H9 (cell line): Measurements from ENCODE around the gene OR8B12. TPM values are rescaled to one million over a fixed set of nuclear protein-coding genes. Genes with fewer than 3 reads are reported as not detected.

Source experiments
- DNase-seq: peaks from one replicate; pipeline ENCODE4 v3.0.0-alpha.2; 2017
- H2AFZ ChIP-seq: one replicate; pipeline ENCODE4 v1.6.1; 2013; ENCODE audit warnings: mild to moderate bottlenecking, low read length, control low read depth, moderate library complexity
- H2AK5ac ChIP-seq: 2 replicates; pipeline ENCODE4 v1.6.1; 2013; ENCODE audit warnings: low read length, control low read depth, mixed read lengths; ENCODE audit not compliant: insufficient read length
- H2BK120ac ChIP-seq: one replicate; pipeline ENCODE4 v1.6.1; 2013; ENCODE audit warnings: low read depth, mild to moderate bottlenecking, low read length, control low read depth, inconsistent platforms; ENCODE audit not compliant: poor library complexity, severe bottlenecking
- H2BK12ac ChIP-seq: 2 replicates; pipeline ENCODE4 v1.6.1; 2013; ENCODE audit warnings: low read length, control low read depth, mixed read lengths, low read depth; ENCODE audit not compliant: insufficient read length
- H2BK15ac ChIP-seq: 2 replicates; pipeline ENCODE4 v1.6.1; 2013; ENCODE audit warnings: low read depth, low read length, control low read depth
- H2BK20ac ChIP-seq: one replicate; pipeline ENCODE4 v1.6.1; 2013; ENCODE audit warnings: low read depth, mild to moderate bottlenecking, low read length, control low read depth, inconsistent platforms; ENCODE audit not compliant: poor library complexity, severe bottlenecking
- H2BK5ac ChIP-seq: 2 replicates; pipeline ENCODE4 v1.6.1; 2013; ENCODE audit warnings: low read length, control low read depth, mixed read lengths; ENCODE audit not compliant: insufficient read length
- H3K14ac ChIP-seq: 2 replicates; pipeline ENCODE4 v1.6.1; 2013; ENCODE audit warnings: low read length, control low read depth; ENCODE audit not compliant: insufficient read depth
- H3K18ac ChIP-seq: 2 replicates; pipeline ENCODE4 v1.6.1; 2013; ENCODE audit warnings: low read depth, mild to moderate bottlenecking, mixed read lengths, low read length, control low read depth; ENCODE audit not compliant: insufficient read length
- H3K23ac ChIP-seq: 2 replicates; pipeline ENCODE4 v1.6.1; 2013; ENCODE audit warnings: low read length, control low read depth, mixed read lengths, low read depth; ENCODE audit not compliant: insufficient read length
- H3K23me2 ChIP-seq: 2 replicates; pipeline ENCODE4 v1.6.1; 2013; ENCODE audit warnings: low read depth, mild to moderate bottlenecking, mixed read lengths, low read length, control low read depth; ENCODE audit not compliant: insufficient read length, poor library complexity, severe bottlenecking
- H3K27ac ChIP-seq: 2 replicates; pipeline ENCODE4 v1.5.1; 2013; ENCODE audit warnings: low read length, control low read depth, mixed read lengths, low read depth; ENCODE audit not compliant: insufficient read length
- H3K27me3 ChIP-seq: 2 replicates; pipeline ENCODE4 v1.6.1; 2013; ENCODE audit warnings: low read length, control low read depth, inconsistent platforms; ENCODE audit not compliant: insufficient read depth
- H3K4ac ChIP-seq: 2 replicates; pipeline ENCODE4 v1.6.1; 2013; ENCODE audit warnings: low read depth, mild to moderate bottlenecking, control low read depth, inconsistent platforms, low read length, moderate library complexity
- H3K4me1 ChIP-seq: 2 replicates; pipeline ENCODE4 v1.6.1; 2013; ENCODE audit warnings: low read length, control low read depth, inconsistent platforms; ENCODE audit not compliant: insufficient read depth
- H3K4me2 ChIP-seq: 2 replicates; pipeline ENCODE4 v1.6.1; 2013; ENCODE audit warnings: low read length, control low read depth, mixed read lengths; ENCODE audit not compliant: insufficient read length, insufficient read depth
- H3K56ac ChIP-seq: 2 replicates; pipeline ENCODE4 v1.6.1; 2013; ENCODE audit warnings: low read depth, mild to moderate bottlenecking, mixed read lengths, low read length, control low read depth; ENCODE audit not compliant: insufficient read length
- H3K79me1 ChIP-seq: 2 replicates; pipeline ENCODE4 v1.6.1; 2013; ENCODE audit warnings: low read depth, mild to moderate bottlenecking, moderate library complexity, low read length, control low read depth, inconsistent platforms; ENCODE audit not compliant: insufficient read depth, poor library complexity, severe bottlenecking
- H3K79me2 ChIP-seq: 2 replicates; pipeline ENCODE4 v1.6.1; 2013; ENCODE audit warnings: low read length, control low read depth, inconsistent platforms; ENCODE audit not compliant: insufficient read depth
- H3K9ac ChIP-seq: 2 replicates; pipeline ENCODE4 v1.6.1; 2013; ENCODE audit warnings: low read length, control low read depth, mixed read lengths; ENCODE audit not compliant: insufficient read length; ENCODE audit errors: extremely low read depth
- H3K9me3 ChIP-seq: one replicate; pipeline ENCODE4 v1.6.1; 2013; ENCODE audit warnings: low read depth, low read length, inconsistent platforms; ENCODE audit not compliant: control insufficient read depth
- H3T11ph ChIP-seq: one replicate; pipeline ENCODE4 v1.6.1; 2013; ENCODE audit warnings: mild to moderate bottlenecking, low read length, control low read depth, inconsistent platforms
- H4K20me1 ChIP-seq: one replicate; pipeline ENCODE4 v1.6.1; 2013; ENCODE audit not compliant: control insufficient read depth, insufficient read length, insufficient read depth
- H4K5ac ChIP-seq: 2 replicates; pipeline ENCODE4 v1.6.1; 2013; ENCODE audit warnings: low read depth, mild to moderate bottlenecking, mixed read lengths, low read length, control low read depth; ENCODE audit not compliant: insufficient read length
- H4K8ac ChIP-seq: replicated peaks from 2 replicates; pipeline ENCODE4 v1.6.1; 2013; ENCODE audit warnings: low read length, control low read depth, mixed read lengths, low read depth; ENCODE audit not compliant: insufficient read length
- H4K91ac ChIP-seq: 2 replicates; pipeline ENCODE4 v1.6.1; 2013; ENCODE audit warnings: low read depth, mild to moderate bottlenecking, moderate library complexity, mixed read lengths, low read length, control low read depth; ENCODE audit not compliant: insufficient read length
- H3K27ac Mint-ChIP-seq, 3 experiments: 2 replicates in 2 of 3; 3 replicates in 1 of 3; pipeline ENCODE4 v1.8.0; 2020 to 2021; ENCODE audit warnings: mixed read lengths in 3 of 3, mild to moderate bottlenecking in 1 of 3, moderate library complexity in 1 of 3
- H3K27me3 Mint-ChIP-seq: 2 replicates; pipeline ENCODE4 v1.8.0; 2021; ENCODE audit warnings: low read depth, mild to moderate bottlenecking, moderate library complexity, mixed read lengths
- H3K36me3 Mint-ChIP-seq, 3 experiments: 2 replicates in 2 of 3; 3 replicates in 1 of 3; pipeline ENCODE4 v1.8.0; 2020 to 2021; ENCODE audit warnings: low read depth in 3 of 3, mixed read lengths in 3 of 3; ENCODE audit not compliant: insufficient read depth in 1 of 3
- H3K4me1 Mint-ChIP-seq, 2 experiments: 2 replicates each; pipeline ENCODE4 v1.8.0; 2020; ENCODE audit warnings: mixed read lengths in 2 of 2
- H3K4me3 Mint-ChIP-seq, 2 experiments: 2 replicates in 1 of 2; 3 replicates in 1 of 2; pipeline ENCODE4 v1.8.0; 2020 to 2021; ENCODE audit warnings: mild to moderate bottlenecking in 2 of 2, mixed read lengths in 2 of 2, moderate library complexity in 1 of 2
- H3K9me3 Mint-ChIP-seq, 2 experiments: 2 replicates in 1 of 2; 3 replicates in 1 of 2; pipeline ENCODE4 v1.8.0; 2020; ENCODE audit warnings: mild to moderate bottlenecking in 2 of 2, mixed read lengths in 2 of 2, moderate library complexity in 1 of 2
- CTCF ChIP-seq: fragments of 200-600 bp; sonication (generic); conservative IDR thresholded peaks from 3 replicates; pipeline ENCODE4 v1.8.0; 2021; ENCODE audit warnings: antibody characterized with exemption, mild to moderate bottlenecking
- WGBS: extraction: QIAGEN DNeasy Blood & Tissue Kit; methylation state at CpG from one replicate; pipeline ENCODE4 v1.1.7; 2013; ENCODE audit warnings: missing lambda C conversion rate, low lambda C conversion rate, mixed read lengths; ENCODE audit not compliant: insufficient read length; ENCODE audit errors: extremely low coverage; 5-methylcytosine and 5-hydroxymethylcytosine counted together
- total RNA-seq: library from RNA; stranded (reverse); gene quantifications from 2 replicates; pipeline ENCODE4 v1.2.1, GENCODE V29; 2021

Gene OR8B12
- total RNA-seq, 1 experiment from 2014 or later = not detected

GRCh38 chr11:124538019-124538418 lies 5.4 kb downstream of the OR8B12 start:
- Histone ChIP-seq H3K4ac (no peak overlapping the region), H4K8ac (no peak overlapping the region), H3K9me3 (no peaks in the 10 kb centered on the region), H2AK5ac (no peak overlapping the region), H3K27me3 (no peaks in the 10 kb centered on the region), H2BK20ac (no peak overlapping the region), H3K18ac (no peak overlapping the region), H2BK15ac (no peak overlapping the region), H3K14ac (no peak overlapping the region), H2BK120ac (no peak overlapping the region), H2AFZ (no peak overlapping the region), H4K5ac (no peak overlapping the region), H3K9ac (no peak overlapping the region), H3K4me1 (no peaks in the 10 kb centered on the region), H3K23me2 (no peaks in the 10 kb centered on the region), H2BK12ac (no peak overlapping the region), H3K23ac (no peak overlapping the region), H3K79me1 (no peaks in the 10 kb centered on the region), H4K91ac (no peak overlapping the region), H3T11ph (no peak overlapping the region), H4K20me1 (no peaks in the 10 kb centered on the region), H2BK5ac (no peak overlapping the region), H3K27ac (no peak overlapping the region), H3K56ac (no peak overlapping the region), H3K4me2 (no peak overlapping the region), H3K79me2 (no peaks in the 10 kb centered on the region)
- no peak for DNase-seq
- Mint-ChIP-seq H3K4me1 (peaks cover 10 to 13% of the 10 kb centered on the region in 2 experiments), H3K4me3 (no peak overlapping the region), H3K9me3 (no peaks in the 10 kb centered on the region), H3K27me3 (no peaks in the 10 kb centered on the region; the same call in 1 of the 2 replicates), H3K36me3 (no peaks in the 10 kb centered on the region), H3K27ac (peak overlapping the region in 1 of 3 experiments; percentile 19; a peak in 2 of 7 replicates)
- WGBS = no CpG with 5 or more reads among the region's 1 CpG
- no peak for TF ChIP-seq CTCF
